Measurements from ENCODE around the gene GARIN1A.
"Not testable (repeated sequence)": the region's sequence is repeated elsewhere in the genome, so short reads cannot be mapped to it uniquely, and the experiment has no call there.

Gene GARIN1A

DNA sequence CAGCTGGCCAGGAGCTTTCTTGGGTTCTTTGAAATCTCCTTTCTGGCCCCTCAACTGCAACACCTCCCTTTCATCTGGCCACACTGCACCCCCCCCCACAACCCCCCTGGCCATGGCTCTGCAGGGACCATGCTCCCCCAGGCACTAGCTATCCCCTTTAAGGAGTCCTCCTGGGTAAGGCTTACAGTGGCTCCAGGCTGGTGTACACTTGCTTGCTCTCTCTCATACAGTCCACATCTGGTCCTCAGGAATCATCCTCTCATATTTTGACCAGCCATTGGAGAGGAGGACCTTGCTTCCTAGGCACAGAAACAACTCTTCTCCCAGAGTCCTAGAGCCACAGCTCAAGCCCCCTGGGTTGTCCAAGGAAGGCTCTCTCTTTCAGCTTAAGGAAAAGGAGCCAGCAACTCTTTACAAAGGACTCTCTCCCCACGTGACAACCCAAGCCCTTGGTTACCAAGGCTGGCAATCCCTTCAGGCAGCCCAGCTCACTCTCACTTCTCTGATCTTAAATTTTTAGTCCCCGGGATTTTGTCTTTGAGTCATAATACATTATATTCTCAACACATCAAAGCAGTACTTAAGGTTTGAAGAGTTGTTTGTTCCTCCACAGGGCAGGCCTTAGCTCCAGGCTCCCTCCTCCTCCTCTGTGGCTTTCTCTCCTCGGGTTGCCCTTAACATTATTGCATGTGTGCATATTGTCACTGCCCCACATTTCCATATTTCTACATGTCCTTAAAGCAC lies 9.9 kb downstream of the GARIN1A start:
- in situ Hi-C loops (cut with MboI; ENCODE audit: low sequenced_read_pairs), result no loop called here

DNA sequence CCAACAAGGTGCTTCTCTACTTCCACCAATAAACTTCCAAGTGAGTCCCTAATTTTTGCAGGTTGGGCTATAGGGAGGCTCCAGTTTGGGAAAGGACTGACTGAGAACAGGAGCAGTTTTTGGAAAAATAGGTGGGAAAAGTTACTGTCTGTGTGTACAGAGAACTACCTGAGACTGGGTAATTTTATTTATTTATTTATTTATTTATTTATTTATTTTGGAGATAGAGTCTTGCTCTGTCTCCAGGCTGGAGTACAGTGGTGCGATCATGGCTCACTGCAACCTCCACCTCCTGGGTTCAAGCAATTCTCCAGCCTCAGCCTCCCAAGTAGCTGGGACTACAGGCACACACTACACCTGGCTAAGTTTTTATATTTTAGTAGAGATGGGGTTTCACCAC lies 11.2 kb downstream of the GARIN1A start:
- in situ Hi-C loops (cut with MboI; ENCODE audit: low sequenced_read_pairs), result not testable (repeated sequence)

DNA sequence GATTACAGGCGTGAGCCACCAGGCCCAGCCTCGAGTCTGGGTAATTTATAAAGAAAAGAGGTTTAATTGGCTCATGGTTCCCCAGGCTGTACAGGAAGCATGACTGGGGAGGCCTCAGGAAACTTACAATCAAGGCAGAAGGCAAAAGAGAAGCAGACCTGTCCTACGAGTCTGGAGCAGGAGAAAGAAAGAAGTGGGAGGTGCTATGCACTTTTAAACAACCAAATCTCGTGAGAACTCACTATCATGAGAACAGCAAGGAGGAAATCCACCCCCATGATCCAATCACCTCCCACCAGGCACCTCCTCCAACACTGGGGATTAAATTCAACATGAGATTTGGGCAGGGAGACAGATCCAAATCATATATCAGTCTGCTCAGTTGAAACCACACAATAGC lies 11.6 kb downstream of the GARIN1A start:
- in situ Hi-C loops (cut with MboI; ENCODE audit: low sequenced_read_pairs), result not testable (repeated sequence)

DNA sequence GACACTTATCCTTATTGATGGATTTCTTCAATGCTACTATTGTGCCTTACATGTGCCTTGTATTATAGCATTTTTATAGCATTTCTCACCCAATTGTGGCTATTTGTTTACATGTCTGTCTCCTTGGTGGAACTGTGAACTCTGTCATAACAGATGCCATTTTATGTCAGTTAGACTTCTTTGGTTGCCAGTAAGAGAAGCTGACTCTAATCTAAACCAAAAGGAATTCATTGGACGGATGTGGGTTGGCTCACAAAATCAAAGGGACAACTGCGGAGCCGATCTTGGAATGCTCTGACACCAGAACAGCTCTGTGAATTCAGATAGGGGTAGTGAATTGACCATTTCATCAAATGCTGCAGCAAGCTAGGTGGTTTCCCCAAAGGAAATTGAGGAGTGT lies 15.0 kb downstream of the GARIN1A start:
- in situ Hi-C loops (cut with MboI; ENCODE audit: low sequenced_read_pairs), result no loop called here

DNA sequence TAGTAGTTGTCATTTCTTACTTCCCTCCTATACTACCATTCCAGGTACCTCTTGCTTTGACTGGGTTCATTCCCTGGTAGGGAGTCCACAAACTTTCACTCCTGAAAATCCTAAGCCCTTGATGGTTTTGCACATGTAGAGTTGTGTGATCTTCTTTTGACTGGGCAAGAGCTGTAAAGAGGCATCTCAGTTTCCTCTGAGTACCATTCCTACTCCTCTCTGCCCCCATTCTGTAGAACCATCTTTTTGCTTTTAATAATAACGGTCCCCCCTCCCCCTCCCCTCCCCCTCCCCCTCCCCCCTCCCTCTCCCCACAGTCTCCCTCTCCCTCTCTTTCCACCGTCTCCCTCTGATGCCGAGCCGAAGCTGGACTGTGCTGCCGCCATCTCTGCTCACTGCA lies 16.4 kb downstream of the GARIN1A start:
- in situ Hi-C loops (cut with MboI; ENCODE audit: low sequenced_read_pairs), result no loop called here

DNA sequence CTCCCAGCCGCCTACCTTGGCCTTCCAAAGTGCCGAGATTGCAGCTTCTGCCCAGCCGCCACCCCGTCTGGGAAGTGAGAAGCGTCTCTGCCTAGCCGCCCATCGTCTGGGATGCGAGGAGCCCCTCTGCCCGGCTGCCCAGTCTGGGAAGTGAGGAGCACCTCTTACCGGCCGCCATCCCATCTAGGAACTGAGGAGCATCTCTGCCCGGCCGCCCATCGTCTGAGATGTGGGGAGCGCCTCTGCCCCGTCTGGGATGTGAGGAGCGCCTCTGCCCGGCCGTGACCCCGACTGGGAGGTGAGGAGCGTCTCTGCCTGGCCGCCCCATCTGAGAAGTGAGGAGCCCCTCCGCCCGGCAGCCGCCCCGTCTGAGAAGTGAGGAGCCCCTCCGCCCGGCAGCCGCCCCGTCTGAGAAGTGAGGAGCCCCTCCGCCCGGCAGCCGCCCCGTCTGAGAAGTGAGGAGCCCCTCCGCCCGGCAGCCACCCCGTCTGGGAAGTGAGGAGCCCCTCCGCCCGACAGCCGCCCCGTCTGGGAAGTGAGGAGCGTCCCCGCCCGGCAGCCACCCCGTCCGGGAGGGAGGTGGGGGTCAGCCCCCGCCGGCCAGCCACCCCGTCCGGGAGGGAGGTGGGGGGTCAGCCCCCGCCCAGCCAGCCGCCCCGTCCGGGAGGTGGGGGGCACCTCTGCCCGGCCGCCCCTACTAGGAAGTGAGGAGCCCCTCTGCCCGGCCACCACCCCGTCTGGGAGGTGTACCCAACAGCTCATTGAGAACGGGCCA lies 17.3 kb downstream of the GARIN1A start:
- in situ Hi-C loops (cut with MboI; ENCODE audit: low sequenced_read_pairs), result not testable (repeated sequence)

DNA sequence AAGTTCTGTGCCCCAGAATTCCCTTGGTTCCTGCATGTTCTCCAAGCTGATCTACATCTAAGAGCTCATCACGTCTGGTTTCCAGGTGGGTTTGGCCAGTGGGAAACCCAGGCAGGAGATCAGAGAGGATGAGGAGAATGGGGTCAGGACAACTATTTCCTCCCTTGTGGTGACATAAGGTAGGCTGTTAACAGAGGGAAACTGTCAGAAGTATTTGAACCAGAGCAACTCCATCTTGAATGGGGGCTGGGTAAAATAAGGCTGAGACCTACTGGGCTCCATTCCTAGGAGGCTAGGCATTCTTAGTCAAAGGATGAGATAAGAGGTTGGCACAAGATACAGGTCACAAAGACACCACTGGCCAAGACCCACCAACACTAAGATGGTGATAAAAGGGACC lies 19.1 kb downstream of the GARIN1A start:
- in situ Hi-C loops (cut with MboI; ENCODE audit: low sequenced_read_pairs), result no loop called here

DNA sequence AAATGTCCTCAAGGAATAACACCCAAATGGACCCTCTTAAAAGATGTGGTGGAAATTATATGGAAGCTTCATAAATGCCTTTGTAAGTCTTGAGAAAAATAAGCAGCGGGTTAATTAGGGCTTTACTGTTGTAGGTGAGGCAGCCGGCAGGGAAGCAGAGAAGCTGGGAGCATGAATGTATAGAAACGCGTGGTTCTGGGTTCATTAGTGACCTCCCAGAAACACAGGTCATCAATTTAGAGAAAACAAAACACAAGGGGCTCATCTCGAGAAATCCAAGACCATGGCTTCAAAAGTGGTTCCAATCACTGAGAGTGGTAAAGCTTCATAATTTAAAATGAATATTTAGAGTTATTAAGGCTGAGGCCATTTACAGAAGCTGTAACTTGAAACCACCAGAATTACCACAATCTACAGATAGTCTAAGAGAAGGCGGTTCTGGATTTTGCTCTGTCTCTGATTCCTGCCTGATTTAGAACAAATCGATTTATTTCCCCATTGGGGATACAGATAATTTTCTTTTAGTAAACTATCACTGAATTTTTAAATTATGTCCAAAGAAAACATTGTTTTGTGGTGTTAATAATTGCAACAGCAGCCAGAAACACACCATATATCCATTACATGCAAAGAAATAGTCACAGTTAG lies 20.7 kb downstream of the GARIN1A start:
- in situ Hi-C loops (cut with MboI; ENCODE audit: low sequenced_read_pairs), result no loop called here

DNA sequence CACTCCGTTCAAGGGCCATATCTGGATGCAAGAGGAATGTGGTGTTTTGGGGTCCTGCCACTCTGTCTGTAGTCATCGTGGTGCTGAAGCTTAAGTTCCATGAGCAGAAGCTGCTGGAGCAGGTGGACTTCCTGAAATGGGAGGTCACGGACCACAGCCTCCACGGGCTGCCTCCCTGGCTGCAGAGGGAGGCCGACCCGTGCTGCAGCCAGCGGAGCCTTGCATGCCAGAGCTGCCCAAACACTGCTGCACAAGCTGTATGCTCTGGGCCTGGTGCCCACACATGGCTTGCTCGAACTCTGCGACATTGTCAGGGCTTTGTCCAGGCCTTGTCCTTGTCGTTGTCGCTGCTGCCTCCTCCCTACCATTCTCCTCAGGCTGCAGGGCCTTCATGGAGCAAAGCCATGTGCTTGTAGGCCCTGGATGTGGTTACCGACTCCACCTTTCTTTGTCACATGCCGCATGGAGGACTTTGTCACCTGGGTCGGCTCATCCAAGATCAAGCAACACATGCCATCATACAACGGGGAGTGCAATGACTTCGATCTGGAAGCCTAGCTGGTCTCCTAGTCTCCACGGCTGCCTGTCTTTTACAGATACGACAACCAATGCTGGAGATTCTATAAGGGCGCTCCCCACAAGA lies 21.4 kb downstream of the GARIN1A start:
- in situ Hi-C loops (cut with MboI; ENCODE audit: low sequenced_read_pairs), result no loop called here

DNA sequence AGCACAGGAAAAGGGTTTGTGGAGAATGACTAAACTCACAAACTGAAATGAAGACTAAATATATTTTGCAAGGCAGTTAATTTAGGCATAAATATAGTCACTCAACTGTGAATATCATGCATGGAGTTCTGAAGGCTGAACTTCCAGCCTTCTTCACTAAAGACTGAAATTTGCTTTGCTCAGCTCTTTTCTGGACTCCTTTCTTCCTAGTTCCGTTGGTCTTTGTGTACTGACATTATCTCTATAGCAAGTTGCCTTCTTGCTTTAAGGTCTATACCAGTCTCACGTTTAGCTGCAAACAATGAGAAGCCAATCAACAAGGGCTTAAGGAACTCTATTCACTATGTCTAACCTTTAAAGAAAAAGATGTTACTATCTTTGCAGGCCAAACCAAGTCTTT lies 22.6 kb downstream of the GARIN1A start:
- in situ Hi-C loops (cut with MboI; ENCODE audit: low sequenced_read_pairs), result no loop called here

DNA sequence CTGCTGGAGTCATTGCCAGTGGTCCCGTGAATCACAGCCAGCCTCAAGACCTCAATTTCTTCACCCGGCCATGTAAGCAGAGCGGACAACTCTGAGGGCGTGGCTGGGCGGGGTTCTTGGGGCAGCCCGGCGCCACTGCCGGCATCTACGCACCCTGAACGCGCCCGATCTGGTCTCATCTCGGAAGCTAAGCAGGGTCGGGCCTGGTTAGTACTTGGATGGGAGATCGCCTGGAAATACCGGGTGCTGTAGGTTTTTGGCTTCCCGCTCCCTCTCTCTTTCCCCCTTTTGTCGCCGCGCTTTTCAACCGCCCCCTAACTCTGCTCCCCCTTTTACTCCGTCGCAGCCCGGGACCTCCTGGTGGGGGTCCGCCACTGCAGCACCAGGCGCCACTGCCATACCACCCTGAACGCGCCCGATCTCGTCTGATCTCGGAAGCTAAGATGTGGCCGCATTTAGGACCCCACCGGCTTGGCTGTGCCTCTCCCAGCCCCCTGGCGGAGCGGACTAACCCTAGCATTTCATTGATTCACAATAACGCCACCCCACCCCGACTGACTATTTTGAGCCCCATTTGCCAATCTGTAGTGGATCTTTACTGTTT lies 25.3 kb downstream of the GARIN1A start:
- in situ Hi-C loops (cut with MboI; ENCODE audit: low sequenced_read_pairs), result no loop called here

DNA sequence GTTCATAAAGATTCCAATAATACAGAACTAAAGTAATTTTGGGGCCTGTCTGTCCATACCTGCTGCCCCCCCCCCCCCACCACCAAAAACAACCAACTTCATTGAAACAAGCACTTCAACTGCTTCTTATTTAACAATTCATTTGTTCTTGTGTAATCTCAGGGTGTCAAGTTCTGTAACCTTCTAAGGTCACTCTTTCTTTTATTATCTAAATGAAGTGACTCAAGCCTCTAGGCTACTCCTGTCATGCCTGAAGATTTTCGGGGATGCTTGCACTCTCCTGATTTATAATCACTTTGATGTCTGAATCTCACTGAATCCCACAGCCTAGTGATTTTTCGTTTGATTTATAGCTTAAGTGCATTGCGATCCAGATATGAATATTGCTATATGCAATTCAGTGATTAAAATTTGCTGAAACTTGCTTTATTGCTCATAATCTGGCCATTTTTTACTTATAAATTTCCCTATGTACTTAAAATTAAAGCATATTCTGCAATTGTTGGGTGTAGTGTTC lies 27.2 kb downstream of the GARIN1A start:
- in situ Hi-C loops (cut with MboI; ENCODE audit: low sequenced_read_pairs), result no loop called here

DNA sequence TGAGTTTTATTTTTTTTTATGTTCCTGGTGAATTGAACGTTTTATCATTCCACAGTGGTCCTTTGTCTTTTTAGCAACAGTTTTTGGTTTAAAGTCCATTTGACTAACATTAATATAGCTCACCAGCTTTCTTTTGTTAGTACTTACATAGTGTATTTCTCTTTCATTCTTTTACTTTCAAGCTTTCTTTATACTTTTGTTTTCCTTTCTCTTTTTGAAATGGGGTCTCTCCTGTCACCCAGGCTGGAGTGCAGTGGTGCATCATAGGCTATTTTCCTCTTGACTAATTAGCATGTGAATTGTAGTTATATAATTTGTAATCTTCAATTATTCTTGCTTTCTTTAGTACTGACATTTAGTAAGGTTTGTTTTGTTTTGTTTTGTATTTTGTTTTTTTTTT lies 27.8 kb downstream of the GARIN1A start:
- in situ Hi-C loops (cut with MboI; ENCODE audit: low sequenced_read_pairs), result no loop called here

DNA sequence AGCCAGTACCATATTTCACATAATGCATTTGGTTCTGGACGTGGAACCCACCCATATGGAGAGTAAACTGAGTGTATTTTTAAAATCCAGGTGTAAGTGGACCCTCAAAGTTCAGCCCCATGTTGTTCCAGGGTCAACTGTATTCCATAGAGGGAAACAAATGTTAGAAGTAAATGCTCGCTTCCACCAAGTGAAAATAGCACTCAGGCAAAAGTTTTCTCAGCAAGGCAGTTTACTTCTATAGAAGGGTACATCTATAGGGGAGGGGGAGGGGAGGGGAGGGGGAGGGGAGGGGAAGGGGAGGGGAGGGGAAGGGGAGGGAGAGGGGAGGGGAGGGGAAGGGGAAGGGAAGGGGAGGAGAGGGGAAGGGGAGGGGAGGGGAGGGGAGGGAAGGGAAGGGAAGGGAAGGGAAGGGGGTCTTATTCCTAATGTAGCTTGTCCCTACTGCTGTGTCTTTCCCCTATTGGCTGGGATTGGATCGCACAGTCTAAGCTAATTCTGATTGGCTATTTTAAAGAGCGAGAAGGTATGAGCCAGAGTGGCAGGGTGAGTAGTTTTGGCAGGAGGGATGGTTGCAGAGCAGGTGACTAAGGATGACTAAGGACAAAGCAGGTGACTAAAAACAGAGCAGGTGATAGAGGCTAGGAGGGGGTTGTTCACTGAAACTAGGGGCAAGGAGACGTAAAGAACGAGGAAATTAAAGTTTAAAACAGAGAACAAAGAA lies 29.1 kb downstream of the GARIN1A start:
- in situ Hi-C loops (cut with MboI; ENCODE audit: low sequenced_read_pairs), result no loop called here

DNA sequence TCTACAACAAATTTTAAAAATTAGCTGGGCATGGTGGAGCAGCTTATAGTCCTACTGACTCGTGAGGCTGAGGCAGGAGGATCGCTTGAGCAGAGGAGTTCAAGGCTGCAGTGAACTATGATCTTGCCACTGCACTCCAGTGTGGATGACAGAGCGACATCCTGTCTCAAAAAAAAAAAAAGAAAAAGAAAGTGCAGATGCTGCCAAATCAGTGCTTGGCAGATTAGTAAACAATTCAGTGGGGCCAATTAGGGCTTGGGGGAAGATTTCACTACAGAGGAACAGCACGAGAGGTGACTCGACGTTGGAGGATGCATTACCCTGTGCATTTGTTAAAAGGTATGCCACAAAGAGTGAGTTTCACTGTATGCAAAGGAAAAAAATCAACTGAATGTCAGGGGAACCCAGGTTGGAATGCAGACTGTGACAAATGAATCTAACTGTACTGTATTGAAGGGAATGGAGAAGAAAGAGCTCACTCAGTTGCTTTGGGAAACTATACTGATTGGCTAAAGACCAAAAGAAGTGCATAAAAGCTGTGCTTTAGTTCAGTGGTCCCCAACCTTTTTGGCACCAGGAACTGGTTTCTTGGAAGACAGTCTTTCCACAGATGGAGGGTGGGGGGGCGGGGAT lies 31.6 kb downstream of the GARIN1A start:
- in situ Hi-C loops (cut with MboI; ENCODE audit: low sequenced_read_pairs), result no loop called here

DNA sequence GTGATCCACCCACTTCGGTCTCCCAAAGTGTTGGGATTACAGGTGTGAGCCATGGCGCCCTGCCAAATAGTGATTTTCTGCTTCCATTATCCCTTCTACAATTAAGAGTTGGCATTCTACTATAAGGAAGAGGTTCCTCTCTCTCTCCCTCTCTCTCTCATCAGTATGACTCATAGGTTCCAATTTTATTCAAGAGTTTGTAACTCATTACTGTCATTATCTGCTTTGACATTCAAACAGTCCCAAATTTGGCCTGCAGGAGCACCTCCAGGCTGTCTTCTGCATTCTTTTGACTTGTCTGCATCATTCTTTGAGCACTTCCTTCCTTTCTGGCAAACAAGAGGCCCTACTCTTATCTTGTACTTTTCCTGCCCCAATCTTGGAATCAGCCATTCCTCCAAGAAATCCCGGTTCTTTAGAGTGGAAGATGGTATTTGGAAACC lies 33.8 kb downstream of the GARIN1A start:
- in situ Hi-C loops (cut with MboI; ENCODE audit: low sequenced_read_pairs), result no loop called here

DNA sequence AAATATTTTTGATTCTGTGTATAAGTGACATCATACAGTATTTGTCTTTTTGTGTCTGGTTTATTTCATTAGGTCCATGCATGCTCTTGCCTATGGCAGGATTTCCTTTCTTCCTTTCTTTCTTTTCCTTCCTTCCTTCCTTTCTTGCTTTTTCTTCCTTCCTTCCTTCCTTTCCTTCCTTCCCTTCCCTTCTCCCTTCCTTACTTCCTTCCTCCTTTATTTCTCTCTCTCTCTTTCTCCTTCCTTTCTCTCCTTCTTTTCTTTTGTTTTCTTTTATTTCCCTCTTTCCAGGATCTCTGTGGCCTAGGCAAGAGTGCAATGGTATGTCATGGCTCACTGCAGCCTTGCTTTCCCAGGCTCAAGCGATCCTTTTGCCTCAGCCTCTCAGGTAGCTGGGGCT lies 35.7 kb downstream of the GARIN1A start:
- in situ Hi-C loops (cut with MboI; ENCODE audit: low sequenced_read_pairs), result no loop called here

DNA sequence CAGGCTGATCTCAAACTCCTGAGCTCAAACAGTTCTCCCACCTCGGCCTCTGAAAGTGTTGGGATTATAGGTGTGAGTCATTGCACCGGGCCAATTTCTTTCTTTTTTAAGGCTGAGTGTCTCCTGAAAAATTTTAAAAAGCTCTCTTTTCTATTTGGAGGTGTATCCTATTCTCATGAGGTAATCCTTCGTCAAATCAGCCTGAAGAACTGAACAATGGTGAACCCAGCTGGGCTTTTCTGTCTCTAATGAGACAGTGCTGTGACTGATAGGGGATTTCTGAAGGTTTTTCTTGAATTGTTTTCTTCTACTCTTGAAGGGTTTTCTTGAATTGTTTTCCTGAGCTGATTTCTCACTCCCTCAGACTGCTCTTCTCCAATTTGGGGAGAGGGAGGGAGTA lies 36.1 kb downstream of the GARIN1A start:
- in situ Hi-C loops (cut with MboI; ENCODE audit: low sequenced_read_pairs), result no loop called here

DNA sequence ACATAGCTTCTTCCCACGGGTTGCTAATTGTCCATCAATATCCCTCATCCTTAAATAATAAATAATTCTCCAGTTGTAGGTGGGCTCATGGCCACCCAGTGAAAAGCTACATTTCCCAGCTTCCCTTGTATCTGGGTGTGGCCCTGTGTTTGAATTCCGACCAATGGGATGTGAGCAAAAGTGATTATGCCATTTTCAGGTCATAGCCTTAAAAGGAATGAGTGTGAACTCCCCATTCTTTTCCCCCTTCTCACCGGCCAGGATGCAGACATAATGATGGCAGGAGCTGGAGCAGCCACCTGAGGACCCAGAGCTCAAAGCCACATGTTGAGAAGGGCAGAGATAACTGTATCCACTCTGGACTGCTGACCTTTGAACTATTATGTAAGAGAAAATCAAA lies 36.7 kb downstream of the GARIN1A start:
- in situ Hi-C loops (cut with MboI; ENCODE audit: low sequenced_read_pairs), result no loop called here

DNA sequence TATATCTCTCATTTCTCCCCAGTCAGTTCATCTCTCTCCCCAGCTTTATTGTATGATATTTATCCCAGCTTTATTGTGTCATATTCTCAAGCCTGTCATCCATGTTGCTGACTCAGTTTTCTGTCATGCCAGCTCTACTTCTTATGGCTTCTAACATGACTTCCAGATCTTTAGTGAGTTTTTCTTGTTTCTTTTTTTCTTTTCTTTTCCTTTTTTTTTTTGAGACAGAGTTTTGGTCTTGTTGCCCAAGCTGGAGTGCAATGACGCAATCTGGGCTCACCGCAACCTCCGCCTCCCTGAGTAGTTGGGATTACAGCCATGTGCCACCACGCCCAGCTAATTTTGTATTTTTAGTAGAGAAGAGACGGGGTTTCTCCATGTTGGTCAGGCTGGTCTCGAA lies 38.4 kb downstream of the GARIN1A start:
- in situ Hi-C loops (cut with MboI; ENCODE audit: low sequenced_read_pairs), result no loop called here

Measured in HL-60/S4 treated with retinoic acid at 250 ng/mL for 4 days and 3 days (cell line).